ENCODE measurements around the gene MYD88.
"Not testable (repeated sequence)": the region's sequence is repeated elsewhere in the genome, so short reads cannot be mapped to it uniquely, and the experiment has no call there.

The MYD88 gene

GRCh38 chr3:38155825-38156224, 17.4 kb downstream of the MYD88 start:
- no peak for DNase-seq (ENCODE audit: low read depth, low spot score)
- H3K4me3 ChIP-seq (ENCODE audit: low read length), result no peak overlapping the region

- DNase-seq (ENCODE audit: low read depth, low spot score), result no peak
- no peak overlapping the region for H3K4me3 ChIP-seq (ENCODE audit: low read length)
Observed at GRCh38 chr3:38157117-38157516, 18.7 kb downstream of the MYD88 start.

- no peak for DNase-seq (ENCODE audit: low read depth, low spot score)
- H3K4me3 ChIP-seq (ENCODE audit: low read length), result no peak overlapping the region
Observed at GRCh38 chr3:38157595-38157994, 19.1 kb downstream of the MYD88 start.

- H3K4me3 ChIP-seq (ENCODE audit: low read length), result no peak overlapping the region
- DNase-seq (ENCODE audit: low read depth, low spot score), result no peak
Observed at GRCh38 chr3:38158472-38158871, 20.0 kb downstream of the MYD88 start.

- H3K4me3 ChIP-seq (ENCODE audit: low read length); DNase-seq (ENCODE audit: low read depth, low spot score): not testable (repeated sequence)
Observed at GRCh38 chr3:38160704-38161103, 22.2 kb downstream of the MYD88 start.

- peak; percentile 51 for DNase-seq (ENCODE audit: low read depth, low spot score)
- no peak overlapping the region for H3K4me3 ChIP-seq (ENCODE audit: low read length)
Observed at GRCh38 chr3:38163117-38163840, 24.8 kb downstream of the MYD88 start.

GRCh38 chr3:38163841-38164642, 25.6 kb downstream of the MYD88 start:
- peak overlapping the region; percentile 86 for H3K4me3 ChIP-seq (ENCODE audit: low read length)
- no peak for DNase-seq (ENCODE audit: low read depth, low spot score)

- DNase-seq (ENCODE audit: low read depth, low spot score), result no peak
- peak overlapping the region; percentile 86 for H3K4me3 ChIP-seq (ENCODE audit: low read length)
Observed at GRCh38 chr3:38164643-38164951, 26.1 kb downstream of the MYD88 start.

GRCh38 chr3:38164952-38165721, 26.7 kb downstream of the MYD88 start, which contains the start of gene OXSR1:
Gene OXSR1 (plus strand): TSS chr3:38165537. CDS start chr3:38165877, 340 bp downstream.
- DNase-seq (ENCODE audit: low read depth, low spot score), result peak; percentile 100
- H3K4me3 ChIP-seq (ENCODE audit: low read length), result peak within 1 kb of the TSS; percentile 86

GRCh38 chr3:38165722-38166387, 27.4 kb downstream of the MYD88 start:
- DNase-seq (ENCODE audit: low read depth, low spot score), result no peak

GRCh38 chr3:38167591-38167990, 29.1 kb downstream of the MYD88 start:
- DNase-seq (ENCODE audit: low read depth, low spot score), result no peak
- no peak overlapping the region for H3K4me3 ChIP-seq (ENCODE audit: low read length)

More at GRCh38 chr3:38165722-38166387, 27.4 kb downstream of the MYD88 start:
- peak overlapping the region; percentile 86 for H3K4me3 ChIP-seq (ENCODE audit: low read length)

GRCh38 chr3:38168151-38169026, 29.9 kb downstream of the MYD88 start:
- no peak overlapping the region for H3K4me3 ChIP-seq (ENCODE audit: low read length)

GRCh38 chr3:38169027-38169317, 30.5 kb downstream of the MYD88 start:
- DNase-seq (ENCODE audit: low read depth, low spot score), result no peak
- H3K4me3 ChIP-seq (ENCODE audit: low read length), result no peak overlapping the region

More at GRCh38 chr3:38168151-38169026, 29.9 kb downstream of the MYD88 start:
- no peak for DNase-seq (ENCODE audit: low read depth, low spot score)

GRCh38 chr3:38170722-38171121, 32.3 kb downstream of the MYD88 start:
- H3K4me3 ChIP-seq (ENCODE audit: low read length), result no peak overlapping the region
- no peak for DNase-seq (ENCODE audit: low read depth, low spot score)

GRCh38 chr3:38171622-38172021, 33.2 kb downstream of the MYD88 start:
- no peak overlapping the region for H3K4me3 ChIP-seq (ENCODE audit: low read length)
- no peak for DNase-seq (ENCODE audit: low read depth, low spot score)

- H3K4me3 ChIP-seq (ENCODE audit: low read length), result 0 out of 2 replicates have a peak overlapping the region, but pooled peaks have one; percentile 7
- DNase-seq (ENCODE audit: low read depth, low spot score), result peak; percentile 40
Observed at GRCh38 chr3:38173834-38174418, 35.5 kb downstream of the MYD88 start.

- H3K4me3 ChIP-seq (ENCODE audit: low read length), result no peak overlapping the region
- no peak for DNase-seq (ENCODE audit: low read depth, low spot score)
Observed at GRCh38 chr3:38177181-38177580, 38.7 kb downstream of the MYD88 start.

GRCh38 chr3:38186781-38187180, 48.3 kb downstream of the MYD88 start:
- no peak for DNase-seq (ENCODE audit: low read depth, low spot score)
- no peak overlapping the region for H3K4me3 ChIP-seq (ENCODE audit: low read length)
